SKM-1 treated with dmso at 0.1 percent for 144 hours (cell line): ENCODE data around the gene CAPN11.

Source experiments
- DNase-seq: peaks from one replicate; lab custom pipeline; 2025; ENCODE audit not compliant: unreplicated experiment; lab: John Stamatoyannopoulos, UW

Gene CAPN11

GRCh38 chr6:44152533-44152932 is 6.1 kb upstream of the CAPN11 start:
- DNase-seq: no peak

DNA sequence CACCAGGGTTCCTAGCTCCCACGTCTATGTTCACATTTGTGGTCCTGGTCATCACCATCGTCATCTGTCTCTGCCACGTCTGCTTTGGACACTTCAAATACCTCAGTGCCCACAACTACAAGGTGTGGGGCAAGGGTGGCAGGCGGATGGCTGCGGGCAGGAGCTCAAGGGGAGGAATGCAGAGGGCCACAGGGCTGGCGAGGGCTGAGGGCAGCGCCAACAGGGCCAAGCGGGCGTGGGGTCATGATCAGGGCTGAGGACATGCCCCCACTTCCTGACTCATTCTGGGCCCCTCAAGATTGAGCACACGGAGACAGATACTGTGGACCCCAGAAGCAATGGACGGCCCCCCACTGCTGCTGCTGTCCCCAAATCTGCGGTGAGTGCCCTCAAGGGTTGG is 4.6 kb upstream of the CAPN11 start:
- no peak for DNase-seq

DNA sequence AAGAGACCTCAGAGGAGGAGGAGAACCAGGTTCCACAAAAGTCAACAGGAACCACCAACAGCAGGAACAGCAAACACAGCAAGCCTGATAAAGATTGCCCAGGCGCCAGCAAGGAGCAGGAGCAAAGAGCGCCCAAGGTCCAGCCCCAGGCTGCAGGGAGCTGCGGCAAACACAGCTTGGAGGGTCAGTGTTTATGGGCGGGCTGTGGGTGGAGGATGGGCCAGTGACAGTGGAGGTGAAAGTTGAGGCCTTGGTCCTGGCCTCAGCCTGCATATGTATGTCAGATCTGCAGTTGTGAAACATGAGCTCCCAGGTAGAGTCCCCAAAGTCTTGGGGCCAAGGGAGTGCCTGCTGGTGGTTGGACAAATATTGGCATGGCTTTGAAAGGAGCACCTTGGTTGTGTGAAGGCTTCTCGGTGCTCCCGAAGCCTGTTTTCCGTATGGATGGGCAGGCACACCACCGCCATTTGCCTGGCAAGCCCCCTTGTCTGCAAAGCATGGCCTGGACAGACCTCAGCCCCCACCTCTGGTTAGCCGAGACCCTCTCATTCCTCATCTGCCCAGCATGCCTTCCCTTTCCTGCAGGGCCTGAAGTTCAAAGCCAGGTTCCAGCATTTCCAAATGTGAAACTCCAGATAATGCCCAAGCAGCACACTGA is 2.0 kb upstream of the CAPN11 start:
- no peak for DNase-seq

DNA sequence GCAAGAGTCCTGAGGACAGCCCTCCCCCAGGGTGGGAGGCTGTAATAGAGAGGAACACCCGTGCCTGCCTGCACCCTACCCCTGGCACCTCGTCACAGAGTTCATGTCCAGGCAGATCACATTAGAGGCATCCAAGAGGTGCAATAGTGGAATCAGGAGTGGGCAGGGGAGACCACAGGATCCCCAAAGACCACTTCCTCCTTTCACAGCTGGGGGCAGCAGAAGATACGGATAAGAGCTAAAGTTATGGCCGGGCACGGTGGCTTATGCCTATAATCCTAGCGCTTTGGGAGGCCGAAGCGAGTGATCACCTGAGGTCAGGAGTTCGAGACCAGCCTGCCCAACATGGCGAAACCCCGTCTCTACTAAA is 1.5 kb upstream of the CAPN11 start:
- no peak for DNase-seq

DNA sequence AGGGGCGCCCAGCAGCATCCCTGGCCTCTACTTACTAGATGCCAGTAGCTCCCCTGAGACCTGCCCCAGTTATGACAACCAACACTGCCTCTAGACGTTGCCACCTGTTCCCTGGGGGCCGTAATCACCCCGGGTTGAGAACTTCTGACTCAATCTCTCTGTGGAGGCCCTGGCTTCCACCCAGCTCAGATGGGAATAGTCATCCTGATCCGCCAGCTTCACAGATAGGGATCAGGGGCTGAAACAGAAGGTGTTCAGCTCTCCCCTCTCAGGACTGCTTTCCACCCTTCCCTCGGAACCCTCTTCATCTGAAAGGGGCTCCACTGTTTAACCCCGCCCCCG is 3.3 kb downstream of the CAPN11 start:
- no peak for DNase-seq

GRCh38 chr6:44162876-44163625 is 4.4 kb downstream of the CAPN11 start:
- no peak for DNase-seq

DNA sequence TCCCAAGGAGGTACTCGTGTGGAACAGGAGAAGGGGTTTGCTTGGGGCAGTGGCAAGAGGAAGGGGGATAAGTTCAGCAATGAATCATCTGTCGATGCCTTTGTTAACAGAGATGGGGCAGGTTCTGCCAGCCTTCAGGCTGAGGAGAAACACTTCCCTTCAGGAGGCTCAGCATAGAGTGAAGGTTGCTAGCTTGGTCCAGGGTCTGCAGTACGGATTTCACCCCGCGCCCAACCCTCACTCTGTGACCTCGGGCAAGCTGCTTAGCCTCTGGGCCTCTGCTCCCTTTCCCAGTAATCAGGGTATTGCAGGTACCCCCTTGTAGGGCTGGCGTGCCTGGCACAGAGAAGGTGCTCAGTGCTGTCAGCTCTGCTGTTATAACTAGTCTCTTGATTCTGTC is 7.5 kb downstream of the CAPN11 start:
- DNase-seq: no peak

DNA sequence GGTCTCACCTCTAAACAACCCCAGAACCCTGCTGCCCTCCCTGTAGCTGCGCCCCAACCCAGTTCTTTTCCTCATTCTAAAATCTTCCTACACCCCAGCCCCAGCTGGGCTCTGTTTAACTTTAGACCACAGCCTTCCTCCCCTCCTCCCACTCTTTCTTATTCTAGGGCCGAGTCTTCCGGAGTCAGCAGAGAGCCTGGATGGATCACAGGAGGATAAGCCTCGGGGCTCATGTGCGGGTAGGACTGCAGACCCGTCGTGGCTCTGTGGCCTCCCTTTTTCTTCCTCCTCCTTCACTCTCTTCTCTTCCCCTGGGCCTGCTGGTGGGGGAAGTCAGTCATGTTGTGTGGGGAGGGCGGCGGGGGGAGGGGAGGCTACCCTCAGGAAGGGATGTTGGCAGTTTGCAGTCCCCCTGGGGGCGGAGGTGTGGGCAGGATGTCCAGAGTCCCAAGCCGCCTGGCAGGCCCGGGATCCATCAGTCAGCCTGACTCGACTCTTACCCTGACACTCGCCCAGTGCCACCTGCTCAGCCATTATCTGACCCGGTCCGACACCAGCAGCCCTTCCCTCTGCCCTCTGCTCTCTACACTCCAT is 8.1 kb downstream of the CAPN11 start:
- no peak for DNase-seq

- DNase-seq: no peak
These were observed 8.9 kb downstream of the CAPN11 start for GRCh38 chr6:44167567-44167966.

- DNase-seq: no peak
These were observed 10.5 kb downstream of the CAPN11 start for GRCh38 chr6:44169154-44169553.

GRCh38 chr6:44169886-44170570 is 11.4 kb downstream of the CAPN11 start:
- no peak for DNase-seq

GRCh38 chr6:44171899-44172546 is 13.4 kb downstream of the CAPN11 start:
- no peak for DNase-seq

GRCh38 chr6:44172731-44173500 is 14.3 kb downstream of the CAPN11 start:
- DNase-seq: peak; percentile 73

GRCh38 chr6:44176130-44176761 is 17.6 kb downstream of the CAPN11 start:
- DNase-seq: no peak

DNA sequence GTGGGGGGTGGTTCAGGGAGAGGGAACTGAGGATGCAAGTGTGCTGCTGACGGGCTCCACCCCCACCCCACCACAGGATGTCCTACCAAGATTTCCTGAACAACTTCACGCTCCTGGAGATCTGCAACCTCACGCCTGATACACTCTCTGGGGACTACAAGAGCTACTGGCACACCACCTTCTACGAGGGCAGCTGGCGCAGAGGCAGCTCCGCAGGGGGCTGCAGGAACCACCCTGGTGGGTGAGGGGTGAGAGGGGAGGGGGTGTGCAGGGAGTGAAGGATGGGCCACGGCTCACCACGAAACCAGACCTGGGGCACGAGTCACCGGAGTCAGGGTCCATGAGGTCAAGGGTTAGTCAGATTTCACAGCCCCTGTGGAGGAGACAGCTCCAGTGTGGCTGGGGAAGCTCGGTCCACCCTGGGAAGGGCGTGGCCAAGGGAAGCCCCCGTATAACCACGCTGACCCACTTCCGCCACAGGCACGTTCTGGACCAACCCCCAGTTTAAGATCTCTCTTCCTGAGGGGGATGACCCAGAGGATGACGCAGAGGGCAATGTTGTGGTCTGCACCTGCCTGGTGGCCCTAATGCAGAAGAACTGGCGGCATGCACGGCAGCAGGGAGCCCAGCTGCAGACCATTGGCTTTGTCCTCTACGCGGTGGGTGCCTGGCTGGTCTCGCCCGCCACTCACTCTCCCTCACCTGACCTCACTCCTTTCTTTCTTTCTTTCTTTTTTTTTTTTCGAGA is 18.3 kb downstream of the CAPN11 start:
- no peak for DNase-seq

DNA sequence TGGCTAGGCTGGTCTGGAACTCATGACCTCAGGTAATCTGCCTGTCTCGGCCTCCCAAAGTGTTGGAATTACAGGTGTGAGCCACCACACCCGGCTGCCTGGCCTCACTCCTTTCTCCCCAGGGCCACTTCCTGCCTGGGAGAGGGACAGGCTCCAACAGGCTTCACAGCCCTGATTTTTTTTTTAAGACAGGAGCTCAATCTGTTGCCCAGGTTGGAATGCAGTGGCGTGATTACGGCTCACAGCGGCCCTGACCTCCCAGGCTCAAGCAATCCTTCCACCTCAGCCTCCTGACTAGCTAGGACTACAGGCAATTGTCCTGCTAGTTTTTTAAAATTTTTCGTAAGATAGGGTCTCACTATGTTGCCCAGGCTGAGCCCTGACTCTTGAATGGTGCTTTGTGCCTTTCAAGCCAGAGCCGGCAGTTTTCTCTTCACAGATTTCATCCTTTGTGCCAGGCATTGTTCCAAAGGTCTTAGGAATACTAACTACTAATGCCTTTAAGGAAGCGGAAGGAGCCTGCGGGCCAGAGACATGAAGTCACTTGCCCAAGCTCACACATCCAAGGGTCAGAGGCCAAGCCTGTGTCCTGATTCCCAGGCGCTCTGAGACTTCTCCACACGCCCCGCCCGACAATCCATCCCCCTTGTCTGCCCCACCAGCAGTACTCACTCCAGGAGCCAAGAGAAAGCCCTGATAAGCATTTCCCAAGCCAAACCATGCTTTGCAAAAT is 19.2 kb downstream of the CAPN11 start:
- no peak for DNase-seq

GRCh38 chr6:44178424-44179071 is 19.9 kb downstream of the CAPN11 start:
- no peak for DNase-seq

DNA sequence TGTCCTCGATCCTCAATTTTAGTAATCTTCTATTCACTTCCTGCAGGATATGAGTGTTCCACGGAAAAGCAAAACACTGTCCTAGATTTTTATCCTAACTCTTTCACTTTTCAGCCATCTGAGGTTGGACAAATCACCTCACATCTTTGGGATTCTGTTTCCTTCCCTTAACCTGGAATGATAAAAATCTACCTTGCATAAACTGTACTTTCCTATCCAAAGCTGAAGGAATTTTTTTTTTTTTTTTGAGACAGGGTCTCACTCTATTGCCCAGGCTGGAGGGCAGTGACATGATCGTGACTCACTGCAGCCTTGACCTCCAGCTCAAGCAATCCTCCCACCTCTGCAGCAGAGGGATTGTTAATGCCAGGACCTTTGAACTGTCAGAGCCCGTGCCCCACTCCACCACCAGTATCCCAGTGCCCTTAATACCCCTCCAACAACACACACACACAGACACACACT is 20.5 kb downstream of the CAPN11 start:
- DNase-seq: no peak
